Cardiac fibroblast (primary cell): ENCODE measurements around the gene SORD.

Experiments
- DNase-seq, 2 donors: peaks; one replicate each; pipeline versions ENCODE4 v3.0.0 to v3.0.0-alpha.2; 2010; ENCODE audit warnings: low read depth in 2 of 2
- H3K4me3 ChIP-seq, 2 donors: replicated peaks in 1 of 2; 1 replicate in 1 of 2; 2 replicates in 1 of 2; pipeline ENCODE4 v1.5.1; 2011; ENCODE audit warnings: low read depth in 2 of 2, low read length in 2 of 2, mild to moderate bottlenecking in 2 of 2, moderate library complexity in 1 of 2
- TF ChIP-seq, protein P1 (sequence below): IDR thresholded peaks from one replicate; pipeline ENCODE4 v1.5.1; 2011; ENCODE audit warnings: low read depth, mild to moderate bottlenecking, low read length, inconsistent platforms

Gene SORD

GRCh38 chr15:45114076-45114750 is 91.2 kb downstream of the SORD start, which contains the start of the genes DUOX2 and DUOXA2:
Gene DUOX2 (minus strand): TSS chr15:45114172. CDS start chr15:45113411, 761 bp downstream.
Gene DUOXA2 (plus strand): TSS chr15:45114326. CDS start chr15:45114606, 280 bp downstream.
- TF ChIP-seq, protein P1, sequence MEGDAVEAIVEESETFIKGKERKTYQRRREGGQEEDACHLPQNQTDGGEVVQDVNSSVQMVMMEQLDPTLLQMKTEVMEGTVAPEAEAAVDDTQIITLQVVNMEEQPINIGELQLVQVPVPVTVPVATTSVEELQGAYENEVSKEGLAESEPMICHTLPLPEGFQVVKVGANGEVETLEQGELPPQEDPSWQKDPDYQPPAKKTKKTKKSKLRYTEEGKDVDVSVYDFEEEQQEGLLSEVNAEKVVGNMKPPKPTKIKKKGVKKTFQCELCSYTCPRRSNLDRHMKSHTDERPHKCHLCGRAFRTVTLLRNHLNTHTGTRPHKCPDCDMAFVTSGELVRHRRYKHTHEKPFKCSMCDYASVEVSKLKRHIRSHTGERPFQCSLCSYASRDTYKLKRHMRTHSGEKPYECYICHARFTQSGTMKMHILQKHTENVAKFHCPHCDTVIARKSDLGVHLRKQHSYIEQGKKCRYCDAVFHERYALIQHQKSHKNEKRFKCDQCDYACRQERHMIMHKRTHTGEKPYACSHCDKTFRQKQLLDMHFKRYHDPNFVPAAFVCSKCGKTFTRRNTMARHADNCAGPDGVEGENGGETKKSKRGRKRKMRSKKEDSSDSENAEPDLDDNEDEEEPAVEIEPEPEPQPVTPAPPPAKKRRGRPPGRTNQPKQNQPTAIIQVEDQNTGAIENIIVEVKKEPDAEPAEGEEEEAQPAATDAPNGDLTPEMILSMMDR = no peak
- DNase-seq = no peak
- H3K4me3 ChIP-seq = no peak within 1 kb of the TSS

DNA sequence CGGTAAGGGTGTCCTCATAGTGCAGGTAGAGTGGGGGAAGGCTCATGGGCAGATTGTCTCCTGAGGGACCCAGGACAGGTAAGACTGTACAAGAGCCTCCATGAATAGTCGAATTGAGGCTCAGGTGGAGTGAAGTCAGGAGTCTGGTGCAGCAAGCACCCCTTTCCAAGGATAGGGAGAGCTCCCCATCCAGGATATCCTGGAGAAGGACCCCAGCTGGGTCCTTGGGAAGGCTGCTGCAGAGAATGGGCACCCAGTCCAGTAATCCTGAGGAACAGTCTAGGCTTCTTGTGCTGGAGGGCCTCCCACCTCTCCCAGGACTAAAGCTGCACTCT is 91.7 kb downstream of the SORD start:
- DNase-seq = no peak
- H3K4me3 ChIP-seq = no peak overlapping the region
- TF ChIP-seq, protein P1 = no peak

- DNase-seq = no peak
- TF ChIP-seq, protein P1 = no peak
- no peak overlapping the region for H3K4me3 ChIP-seq
These were observed 92.4 kb downstream of the SORD start for GRCh38 chr15:45115312-45115820.

DNA sequence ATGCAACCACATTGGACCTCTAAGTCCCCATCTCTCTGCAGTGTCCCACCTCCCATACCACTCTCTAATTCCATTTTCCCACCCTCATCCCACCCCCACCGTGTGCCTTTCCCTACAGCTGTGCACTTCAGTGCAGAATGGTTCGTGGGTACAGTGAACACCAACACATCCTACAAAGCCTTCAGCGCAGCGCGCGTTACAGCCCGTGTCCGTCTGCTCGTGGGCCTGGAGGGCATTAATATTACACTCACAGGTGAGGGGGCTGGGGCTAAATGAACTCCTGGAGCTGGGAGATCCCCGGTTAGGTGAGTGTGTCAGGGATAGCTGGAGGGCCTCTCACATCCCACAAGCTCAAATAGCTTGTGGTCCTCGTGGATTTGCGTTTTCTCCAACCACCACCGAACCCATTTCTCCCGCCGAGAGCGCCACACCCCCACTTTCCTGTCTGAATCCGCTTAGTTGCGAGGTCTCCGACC is 93.0 kb downstream of the SORD start:
- DNase-seq = no peak
- H3K4me3 ChIP-seq = no peak overlapping the region
- TF ChIP-seq, protein P1 = no peak

DNA sequence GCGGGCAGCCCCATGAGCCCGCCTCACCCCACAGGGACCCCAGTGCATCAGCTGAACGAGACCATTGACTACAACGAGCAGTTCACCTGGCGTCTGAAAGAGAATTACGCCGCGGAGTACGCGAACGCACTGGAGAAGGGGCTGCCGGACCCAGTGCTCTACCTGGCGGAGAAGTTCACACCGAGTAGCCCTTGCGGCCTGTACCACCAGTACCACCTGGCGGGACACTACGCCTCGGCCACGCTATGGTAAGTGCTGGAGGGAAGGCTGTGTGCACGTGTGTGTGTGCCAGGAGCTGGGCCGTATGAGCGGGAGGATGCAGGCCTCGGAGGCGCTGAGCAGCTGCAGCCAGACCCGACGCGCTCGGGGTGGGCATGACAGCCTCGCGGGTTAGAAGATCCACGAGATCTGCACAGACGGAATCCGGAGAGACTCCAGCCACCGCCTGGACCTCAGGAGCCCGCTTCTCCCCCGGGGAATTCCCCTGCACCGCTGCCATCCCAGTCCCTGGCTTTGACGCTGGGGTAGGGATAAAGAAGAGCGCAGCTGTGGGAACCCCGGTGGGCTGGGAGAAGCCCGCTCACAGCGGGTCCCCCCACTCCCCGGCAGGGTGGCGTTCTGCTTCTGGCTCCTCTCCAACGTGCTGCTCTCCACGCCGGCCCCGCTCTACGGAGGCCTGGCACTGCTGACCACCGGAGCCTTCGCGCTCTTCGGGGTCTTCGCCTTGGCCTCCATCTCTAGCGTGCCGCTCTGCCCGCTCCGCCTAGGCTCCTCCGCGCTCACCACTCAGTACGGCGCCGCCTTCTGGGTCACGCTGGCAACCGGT is 93.7 kb downstream of the SORD start:
- H3K4me3 ChIP-seq = no peak overlapping the region
- TF ChIP-seq, protein P1 = no peak
- DNase-seq = no peak

DNA sequence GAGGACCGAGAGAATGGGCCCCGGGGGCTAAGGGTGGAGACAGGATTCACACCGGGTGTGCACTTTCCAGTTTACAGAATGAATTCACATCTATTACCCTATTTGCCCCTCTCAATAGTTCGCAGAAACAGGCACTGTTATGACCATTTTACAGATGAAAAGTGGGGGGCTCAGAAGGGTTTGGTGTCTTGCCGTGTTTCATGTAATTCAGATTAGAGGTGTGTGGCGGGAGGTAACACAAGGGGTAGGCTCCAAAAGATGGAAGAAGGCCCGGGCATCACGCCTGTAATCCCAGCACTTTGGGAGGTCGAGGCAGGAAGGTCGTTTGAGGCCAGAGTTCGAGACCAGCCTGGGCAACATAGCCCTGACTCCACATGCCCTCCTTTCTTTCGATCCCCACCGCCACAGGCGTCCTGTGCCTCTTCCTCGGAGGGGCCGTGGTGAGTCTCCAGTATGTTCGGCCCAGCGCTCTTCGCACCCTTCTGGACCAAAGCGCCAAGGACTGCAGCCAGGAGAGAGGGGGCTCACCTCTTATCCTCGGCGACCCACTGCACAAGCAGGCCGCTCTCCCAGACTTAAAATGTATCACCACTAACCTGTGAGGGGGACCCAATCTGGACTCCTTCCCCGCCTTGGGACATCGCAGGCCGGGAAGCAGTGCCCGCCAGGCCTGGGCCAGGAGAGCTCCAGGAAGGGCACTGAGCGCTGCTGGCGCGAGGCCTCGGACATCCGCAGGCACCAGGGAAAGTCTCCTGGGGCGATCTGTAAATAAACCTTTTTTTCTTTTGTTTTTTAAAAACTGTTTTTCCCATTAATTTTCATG is 94.5 kb downstream of the SORD start:
- TF ChIP-seq, protein P1 = no peak
- no peak for DNase-seq
- H3K4me3 ChIP-seq = no peak overlapping the region
